Spleen (tissue), 11 donors: ENCODE results near the gene SEL1L3. TPM values are rescaled to one million over a fixed set of nuclear protein-coding genes. Genes with fewer than 3 reads are reported as not detected.

Experiments
- DNase-seq: peaks from one replicate; pipeline ENCODE4 v3.0.0-alpha.2; 2020
- H3K27ac ChIP-seq, 8 donors: fragments of 200-600 bp; sonication (generic) in 7 of 8; 1 replicate in 4 of 8; 2 replicates in 4 of 8; pipeline versions ENCODE4 v1.5.0 to v1.8.0; 2016 to 2021; ENCODE audit warnings: inconsistent platforms in 4 of 8, mild to moderate bottlenecking in 4 of 8, moderate library complexity in 1 of 8
- H3K27me3 ChIP-seq, 7 donors: fragments of 200-600 bp; sonication (generic) in 6 of 7; replicated peaks in 1 of 7; 1 replicate in 4 of 7; 2 replicates in 3 of 7; pipeline versions ENCODE4 v1.5.0 to v1.8.0; 2016 to 2021; ENCODE audit warnings: inconsistent platforms in 3 of 7, mild to moderate bottlenecking in 1 of 7
- H3K36me3 ChIP-seq, 6 donors: fragments of 200-600 bp; sonication (generic) in 5 of 6; 1 replicate in 4 of 6; 2 replicates in 2 of 6; pipeline versions ENCODE4 v1.5.0 to v1.8.0; 2016 to 2021; ENCODE audit warnings: inconsistent platforms in 2 of 6
- H3K4me1 ChIP-seq, 6 donors: fragments of 200-600 bp; sonication (generic) in 5 of 6; 1 replicate in 3 of 6; 2 replicates in 3 of 6; pipeline versions ENCODE4 v1.5.0 to v1.8.0; 2016 to 2021; ENCODE audit warnings: inconsistent platforms in 3 of 6
- H3K4me3 ChIP-seq, 8 donors: fragments of 200-600 bp; sonication (generic) in 7 of 8; 1 replicate in 4 of 8; 2 replicates in 4 of 8; pipeline versions ENCODE4 v1.5.0 to v1.8.0; 2016 to 2021; ENCODE audit warnings: inconsistent platforms in 4 of 8, mild to moderate bottlenecking in 4 of 8, moderate library complexity in 2 of 8
- H3K9me3 ChIP-seq, 8 donors: fragments of 200-600 bp; sonication (generic) in 7 of 8; 1 replicate in 4 of 8; 2 replicates in 4 of 8; pipeline versions ENCODE4 v1.5.0 to v1.8.0; 2016 to 2021; ENCODE audit warnings: inconsistent platforms in 4 of 8
- POLR2A ChIP-seq, 3 donors: fragments of 450-650 bp; IDR thresholded peaks; one replicate each; pipeline ENCODE4 v1.5.1; 2017; ENCODE audit warnings: antibody characterized with exemption in 3 of 3, mild to moderate bottlenecking in 1 of 3
- POLR2AphosphoS5 ChIP-seq, 3 donors: sonication (generic); formaldehyde crosslinking; IDR thresholded peaks; one replicate each; pipeline ENCODE4 v1.5.1; 2017; ENCODE audit warnings: antibody characterized with exemption in 3 of 3
- WGBS, 5 donors: extraction: QIAGEN DNeasy Blood & Tissue Kit in 3 of 5; methylation state at CpG; one replicate each; pipeline versions ENCODE4 v1.1.5 to v1.1.7; 2013 to 2018; 5-methylcytosine and 5-hydroxymethylcytosine counted together
- intact Hi-C: fragments of 100-400 bp; cut with DNase I; formaldehyde crosslinking; loops from one replicate; pipeline ENCODE4 v1.15.0; 2023; ENCODE audit warnings: low total_unique reads
- polyA plus RNA-seq, 3 donors: library from polyadenylated mRNA; stranded (reverse); fragments of 200-250 nt; gene quantifications; one replicate each; pipeline ENCODE4 v1.2.1, GENCODE V29; 2013
- total RNA-seq, 7 donors: library from RNA; depleted of rRNA in 3 of 7; stranded (reverse); fragments of >200 nt in 3 of 7; fragmentation: NEBNext Ultra II Directional in 4 of 7; extraction: Animal tissue kit (Norgen Biotek cat#: 25700) in 4 of 7; gene quantifications; one replicate each; pipeline versions ENCODE4 v1.1.0 to v1.2.1, GENCODE V29; 2016 to 2021
- TF ChIP-seq, protein P1 (sequence below), 11 experiments: fragments of 200-600 bp in 7 of 11; fragments of 450-650 bp in 4 of 11; sonication (generic) in 4 of 11; IDR thresholded peaks in 8 of 11; conservative IDR thresholded peaks in 3 of 11; 1 replicate in 7 of 11; 2 replicates in 4 of 11; pipeline versions ENCODE4 v1.4.0 to v1.8.0; 2016 to 2021; ENCODE audit warnings: antibody characterized with exemption in 11 of 11, inconsistent platforms in 4 of 11, mild to moderate bottlenecking in 1 of 11
- donor health status: healthy with polysubstance abuse.
- donor health status: DM: no; HTN: no; CAD: no; lungs with moderate emphysema.
- donor health status: DM: no; HTN: no; CAD: no.
- donor health status: Bipolar disorder and iron deficiency.
- donor health status: healthy.
- donor health status: DM: no; HTN: no; CAD: no.
- donor health status: DM: yes; HTN: yes; CAD: no.

Gene SEL1L3
- total and polyA plus RNA-seq, 10 donors = 59.0 to 319 (median 127) TPM

DNA sequence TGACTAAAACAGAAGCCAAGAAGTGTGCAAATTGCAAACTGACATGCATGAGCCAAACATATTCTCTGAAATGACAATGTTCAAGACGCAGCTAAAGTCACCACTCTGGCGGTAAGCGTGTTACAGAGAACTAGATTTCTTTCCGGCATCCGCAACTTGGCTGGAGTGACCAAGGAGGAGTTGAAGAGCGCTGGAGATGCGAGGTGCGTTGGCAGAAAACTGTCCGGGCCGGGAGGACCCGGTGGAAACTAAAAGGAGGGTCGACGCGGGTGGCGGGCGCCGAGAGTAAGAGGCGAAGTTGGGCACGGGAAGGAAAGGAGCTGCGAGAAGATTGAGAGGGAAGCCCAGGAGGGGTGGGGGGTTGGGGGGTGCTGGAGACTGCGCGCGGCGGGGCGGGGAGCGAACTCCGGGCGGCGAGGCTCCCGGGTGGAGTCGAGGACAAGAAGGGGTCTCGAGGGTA lies 807 bp downstream of the SEL1L3 start:
- intact Hi-C loops = no loop called here
- Histone ChIP-seq H3K27me3 (no peaks in the 10 kb centered on the region), H3K4me1 (peaks cover 41 to 90% (median 76%) of the 10 kb centered on the region in 6 donors), H3K9me3 (no peaks in the 10 kb centered on the region), H3K27ac (peak overlapping the region; percentile 80 to 95 (median 93)), H3K36me3 (peaks cover 0 to 11% (median 0%) of the 10 kb centered on the region in 6 donors), H3K4me3 (peak overlapping the region; percentile 65 to 88 (median 78))
- WGBS, 5 donors = 0 to 1% (median 0%) methylated on average over 21 to 32 of the region's 32 CpGs
- no peak for DNase-seq
- TF ChIP-seq POLR2A (IDR thresholded peaks at IDR 0.05) (no peak), POLR2AphosphoS5 (IDR thresholded peaks at IDR 0.05) (peak; percentile 34 to 47 (median 39))
- TF ChIP-seq, protein P1, sequence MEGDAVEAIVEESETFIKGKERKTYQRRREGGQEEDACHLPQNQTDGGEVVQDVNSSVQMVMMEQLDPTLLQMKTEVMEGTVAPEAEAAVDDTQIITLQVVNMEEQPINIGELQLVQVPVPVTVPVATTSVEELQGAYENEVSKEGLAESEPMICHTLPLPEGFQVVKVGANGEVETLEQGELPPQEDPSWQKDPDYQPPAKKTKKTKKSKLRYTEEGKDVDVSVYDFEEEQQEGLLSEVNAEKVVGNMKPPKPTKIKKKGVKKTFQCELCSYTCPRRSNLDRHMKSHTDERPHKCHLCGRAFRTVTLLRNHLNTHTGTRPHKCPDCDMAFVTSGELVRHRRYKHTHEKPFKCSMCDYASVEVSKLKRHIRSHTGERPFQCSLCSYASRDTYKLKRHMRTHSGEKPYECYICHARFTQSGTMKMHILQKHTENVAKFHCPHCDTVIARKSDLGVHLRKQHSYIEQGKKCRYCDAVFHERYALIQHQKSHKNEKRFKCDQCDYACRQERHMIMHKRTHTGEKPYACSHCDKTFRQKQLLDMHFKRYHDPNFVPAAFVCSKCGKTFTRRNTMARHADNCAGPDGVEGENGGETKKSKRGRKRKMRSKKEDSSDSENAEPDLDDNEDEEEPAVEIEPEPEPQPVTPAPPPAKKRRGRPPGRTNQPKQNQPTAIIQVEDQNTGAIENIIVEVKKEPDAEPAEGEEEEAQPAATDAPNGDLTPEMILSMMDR (IDR thresholded peaks at IDR 0.05 in 8 of 11, conservative IDR thresholded peaks at IDR 0.05 in 3 of 11) = no peak

DNA sequence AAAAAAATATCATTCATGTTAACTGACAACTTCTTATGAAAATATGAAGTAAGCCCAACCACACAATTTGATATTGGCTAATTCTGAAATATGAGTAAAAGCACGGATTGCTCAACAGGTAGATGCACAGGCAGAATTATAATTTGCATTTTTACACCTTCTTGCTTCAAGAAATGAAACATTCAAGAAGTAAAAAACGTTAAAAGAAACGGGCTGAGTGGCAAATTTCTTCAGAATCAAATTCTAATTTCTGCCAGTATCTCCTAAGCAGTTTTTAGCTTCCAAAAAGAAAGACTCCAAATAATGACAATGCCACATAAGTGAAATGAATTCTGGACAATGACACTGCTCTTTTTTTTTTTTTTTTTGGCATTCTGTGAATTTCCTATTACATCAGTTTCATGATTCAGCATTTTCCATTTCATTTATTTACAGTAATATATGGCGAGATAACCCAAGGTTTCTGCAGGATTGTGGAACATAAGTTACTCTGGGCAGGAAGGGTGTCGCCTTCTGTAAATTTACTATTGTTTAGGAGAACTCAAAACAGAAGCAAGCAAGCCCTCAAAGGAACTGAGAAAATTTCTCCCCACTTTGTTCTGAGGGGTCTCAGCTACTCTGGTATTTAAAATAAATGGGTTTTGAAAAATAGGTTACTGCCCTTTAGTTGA lies 1.4 kb downstream of the SEL1L3 start:
- DNase-seq = no peak
- Histone ChIP-seq H3K36me3 (peaks cover 0 to 11% (median 0%) of the 10 kb centered on the region in 6 donors), H3K27me3 (no peaks in the 10 kb centered on the region), H3K27ac (peak overlapping the region; percentile 80 to 95 (median 93)), H3K4me3 (peak overlapping the region; percentile 65 to 88 (median 78)), H3K4me1 (peaks cover 40 to 90% (median 76%) of the 10 kb centered on the region in 6 donors), H3K9me3 (no peaks in the 10 kb centered on the region)
- TF ChIP-seq POLR2AphosphoS5 (IDR thresholded peaks at IDR 0.05) = no peak
- TF ChIP-seq POLR2A (IDR thresholded peaks at IDR 0.05) = no peak
- TF ChIP-seq, protein P1 (IDR thresholded peaks at IDR 0.05 in 8 of 11, conservative IDR thresholded peaks at IDR 0.05 in 3 of 11) = no peak
- 17 to 36% (median 23%) methylated on average over 5 of the region's 5 CpGs for WGBS, 5 donors
- intact Hi-C loops = no loop called here

DNA sequence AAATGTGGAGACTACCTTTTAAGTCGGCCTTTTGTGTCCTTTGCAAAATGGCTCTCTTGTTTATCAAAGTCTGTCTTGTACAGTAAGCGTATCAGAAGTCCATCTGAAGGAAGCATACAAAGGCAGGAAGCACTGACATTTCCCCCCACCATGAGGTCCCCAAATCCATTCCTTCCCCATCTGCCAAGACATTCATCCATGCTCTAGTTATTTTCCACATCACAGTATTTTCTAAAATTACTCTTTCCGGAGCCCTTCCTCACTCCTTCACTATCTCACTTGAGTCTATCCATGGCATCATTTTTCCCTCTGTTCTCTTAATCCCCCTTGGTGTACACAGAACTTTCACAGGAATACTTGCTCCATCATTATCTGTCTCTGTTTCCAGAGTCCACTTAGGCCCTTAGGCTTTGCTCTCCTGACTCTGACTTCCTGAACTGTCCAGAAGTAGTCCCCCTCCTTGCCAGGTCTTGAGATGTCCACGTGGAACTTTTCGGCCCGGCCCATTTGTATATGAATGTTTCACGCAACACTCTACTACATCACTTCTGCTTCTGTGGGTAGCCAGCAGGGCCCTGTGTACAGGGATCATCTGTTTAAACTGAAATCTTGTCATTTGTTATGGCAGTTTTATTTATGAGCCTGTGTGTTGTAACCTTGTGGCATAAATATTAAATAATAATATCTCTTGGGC lies 2.1 kb downstream of the SEL1L3 start:
- H3K27ac ChIP-seq = peak overlapping the region; percentile 80 to 95 (median 93)
- intact Hi-C loops = no loop called here
- H3K4me1 ChIP-seq = peaks cover 46 to 90% (median 79%) of the 10 kb centered on the region in 6 donors
- peak overlapping the region in 6 of 8 donors; percentile 6 to 88 (median 74) for H3K4me3 ChIP-seq
- TF ChIP-seq POLR2AphosphoS5 (IDR thresholded peaks at IDR 0.05) (peak in 1 of 3 donors; percentile 88), POLR2A (IDR thresholded peaks at IDR 0.05) (peak in 1 of 3 donors; percentile 46)
- TF ChIP-seq, protein P1 (IDR thresholded peaks at IDR 0.05 in 8 of 11, conservative IDR thresholded peaks at IDR 0.05 in 3 of 11) = no peak
- 47 to 63% (median 58%) methylated on average over 7 of the region's 7 CpGs for WGBS, 5 donors
- peak; percentile 82 for DNase-seq
- no peaks in the 10 kb centered on the region for H3K27me3 ChIP-seq
- peaks cover 0 to 11% (median 0%) of the 10 kb centered on the region in 6 donors for H3K36me3 ChIP-seq
- H3K9me3 ChIP-seq = no peaks in the 10 kb centered on the region
